HepG2 (cell line): ENCODE measurements around the gene ROMO1. TPM values are rescaled to one million over a fixed set of nuclear protein-coding genes. Genes with fewer than 3 reads are reported as not detected.

Source experiments
- ELF4 ChIP-seq: sonication (generic); formaldehyde crosslinking; IDR thresholded peaks from 2 replicates; pipeline ENCODE4 v1.5.0; 2020; ENCODE audit warnings: missing genetic modification reagents, mild to moderate bottlenecking, moderate library complexity, borderline replicate concordance
- ETV5 ChIP-seq: IDR thresholded peaks from 2 replicates; pipeline ENCODE4 v1.6.1; 2018; ENCODE audit warnings: missing biosample characterization, missing genetic modification reagents, inconsistent platforms, borderline replicate concordance
- GABPA ChIP-seq, 2 experiments: IDR thresholded peaks; 2 replicates each; pipeline ENCODE4 v1.6.1; 2011 to 2016; ENCODE audit warnings: low read depth in 2 of 2, low read length in 1 of 2, missing biosample characterization in 1 of 2, missing genetic modification characterization in 1 of 2
- HMG20B ChIP-seq: conservative IDR thresholded peaks from 2 replicates; pipeline ENCODE4 v1.6.1; 2016; ENCODE audit warnings: missing genetic modification reagents, missing compliant biosample characterization
- HOXA3 ChIP-seq: sonication (generic); formaldehyde crosslinking; IDR thresholded peaks from 2 replicates; pipeline ENCODE4 v1.5.0; 2020; ENCODE audit warnings: missing genetic modification reagents
- KMT2B ChIP-seq: IDR thresholded peaks from 2 replicates; pipeline ENCODE4 v1.6.1; 2016; ENCODE audit warnings: missing genetic modification reagents, missing compliant biosample characterization
- PHB2 ChIP-seq: fragments of 450-650 bp; IDR thresholded peaks from 2 replicates; pipeline ENCODE4 v1.6.1; 2018; ENCODE audit not compliant: partially characterized antibody
- RXRB ChIP-seq: IDR thresholded peaks from 2 replicates; pipeline ENCODE4 v1.6.1; 2016; ENCODE audit warnings: borderline replicate concordance, missing genetic modification reagents, missing compliant biosample characterization
- TOPORS ChIP-seq: sonication (generic); formaldehyde crosslinking; IDR thresholded peaks from 2 replicates; pipeline ENCODE4 v1.8.0; 2023; ENCODE audit warnings: mild to moderate bottlenecking, missing genetic modification reagents
- ZNF230 ChIP-seq: sonication (generic); formaldehyde crosslinking; IDR thresholded peaks from 2 replicates; pipeline ENCODE4 v1.4.0; 2020; ENCODE audit warnings: mild to moderate bottlenecking, missing genetic modification reagents
- ZNF598 ChIP-seq: sonication (generic); formaldehyde crosslinking; IDR thresholded peaks from 2 replicates; pipeline ENCODE4 v1.5.1; 2020; ENCODE audit warnings: mild to moderate bottlenecking, missing genetic modification reagents, borderline replicate concordance
- polyA plus RNA-seq, 8 experiments: library from polyadenylated mRNA; depleted of rRNA in 3 of 8; stranded (reverse) in 7 of 8; unstranded in 1 of 8; fragments of >200 nt; fragmentation: Illumina TruSeq in 4 of 8; extraction: Trizol in 4 of 8; gene quantifications; 2 replicates each; pipeline versions ENCODE4 v1.2.1 to v1.2.3, GENCODE V29; 2011 to 2016; ENCODE audit warnings: low read depth in 4 of 8, missing spikeins in 1 of 8, mixed read lengths in 1 of 8; ENCODE audit not compliant: insufficient read depth in 1 of 8
- total RNA-seq, 5 experiments: library from RNA; depleted of rRNA; stranded (reverse); fragments of >200 nt; fragmentation: Illumina TruSeq; extraction: Trizol; gene quantifications; 2 replicates each; pipeline ENCODE4 v1.2.3, GENCODE V29; 2016; ENCODE audit warnings: low read depth in 1 of 5
- TF ChIP-seq, protein P1 (sequence below): sonication (generic); formaldehyde crosslinking; IDR thresholded peaks from 2 replicates; pipeline ENCODE4 v1.8.1; 2022; ENCODE audit warnings: low read depth, mild to moderate bottlenecking, missing genetic modification reagents
- TF ChIP-seq, protein P2 (sequence below): sonication (generic); formaldehyde crosslinking; IDR thresholded peaks from 2 replicates; pipeline ENCODE4 v1.5.1; 2020; ENCODE audit warnings: mild to moderate bottlenecking, moderate library complexity, missing genetic modification reagents
- TF ChIP-seq, protein P3 (sequence below): sonication (generic); formaldehyde crosslinking; IDR thresholded peaks from 2 replicates; pipeline ENCODE4 v1.4.0; 2020; ENCODE audit warnings: missing genetic modification reagents
- TF ChIP-seq, protein P4 (sequence below): sonication (generic); formaldehyde crosslinking; IDR thresholded peaks from 2 replicates; pipeline ENCODE4 v1.4.0; 2020; ENCODE audit warnings: missing genetic modification reagents
- TF ChIP-seq, protein P5 (sequence below): sonication (generic); formaldehyde crosslinking; IDR thresholded peaks from 2 replicates; pipeline ENCODE4 v1.5.0; 2020; ENCODE audit warnings: missing genetic modification reagents, mild to moderate bottlenecking, borderline replicate concordance

The ROMO1 gene
- total and polyA plus RNA-seq, 2 of the 13 experiments (the other 11 are each of a cell fraction or from before 2014, with no cell fraction given): 636 to 755 TPM

DNA sequence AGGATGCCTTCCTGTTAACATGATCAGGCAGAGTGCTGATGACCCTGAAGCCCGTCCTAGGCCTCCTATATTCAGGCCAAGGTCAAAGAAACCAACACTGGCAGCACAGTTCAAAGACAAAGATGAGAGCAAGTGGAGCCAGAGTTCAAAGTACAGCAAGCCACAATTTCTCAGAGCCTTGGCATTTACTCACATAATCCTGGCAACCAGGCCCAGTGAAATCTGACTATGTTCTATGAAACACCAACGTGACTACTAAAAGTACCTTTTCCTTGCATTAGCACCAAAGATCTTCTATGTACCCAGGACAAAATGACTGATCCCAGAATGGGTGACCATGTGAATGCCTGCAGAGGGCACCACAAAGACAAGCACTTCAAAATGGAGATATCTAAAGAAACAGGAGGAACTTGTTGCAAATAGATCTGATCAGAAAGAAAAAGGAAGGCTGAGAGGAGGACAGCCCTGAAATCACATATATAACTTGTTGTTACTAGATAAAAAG, 3.9 kb upstream of the ROMO1 start (continued):
- TF ChIP-seq, protein P1, sequence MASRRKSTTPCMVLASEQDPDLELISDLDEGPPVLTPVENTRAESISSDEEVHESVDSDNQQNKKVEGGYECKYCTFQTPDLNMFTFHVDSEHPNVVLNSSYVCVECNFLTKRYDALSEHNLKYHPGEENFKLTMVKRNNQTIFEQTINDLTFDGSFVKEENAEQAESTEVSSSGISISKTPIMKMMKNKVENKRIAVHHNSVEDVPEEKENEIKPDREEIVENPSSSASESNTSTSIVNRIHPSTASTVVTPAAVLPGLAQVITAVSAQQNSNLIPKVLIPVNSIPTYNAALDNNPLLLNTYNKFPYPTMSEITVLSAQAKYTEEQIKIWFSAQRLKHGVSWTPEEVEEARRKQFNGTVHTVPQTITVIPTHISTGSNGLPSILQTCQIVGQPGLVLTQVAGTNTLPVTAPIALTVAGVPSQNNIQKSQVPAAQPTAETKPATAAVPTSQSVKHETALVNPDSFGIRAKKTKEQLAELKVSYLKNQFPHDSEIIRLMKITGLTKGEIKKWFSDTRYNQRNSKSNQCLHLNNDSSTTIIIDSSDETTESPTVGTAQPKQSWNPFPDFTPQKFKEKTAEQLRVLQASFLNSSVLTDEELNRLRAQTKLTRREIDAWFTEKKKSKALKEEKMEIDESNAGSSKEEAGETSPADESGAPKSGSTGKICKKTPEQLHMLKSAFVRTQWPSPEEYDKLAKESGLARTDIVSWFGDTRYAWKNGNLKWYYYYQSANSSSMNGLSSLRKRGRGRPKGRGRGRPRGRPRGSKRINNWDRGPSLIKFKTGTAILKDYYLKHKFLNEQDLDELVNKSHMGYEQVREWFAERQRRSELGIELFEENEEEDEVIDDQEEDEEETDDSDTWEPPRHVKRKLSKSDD: 0 out of 2 replicates have a peak, but pooled peaks have one; percentile 23
- TF ChIP-seq TOPORS (0 out of 2 replicates have a peak, but pooled peaks have one; percentile 7), RXRB (CRISPR knock-in tag) (peak; percentile 92), ETV5 (CRISPR knock-in tag) (peak; percentile 40; the same call in 1 of the 2 replicates), HMG20B (no peak; the same call in 1 of the 2 replicates), ELF4 (CRISPR knock-in tag) (no peak), ZNF230 (CRISPR knock-in tag) (no peak), PHB2 (no peak), ZNF598 (no peak), HOXA3 (CRISPR knock-in tag) (peak; percentile 66), GABPA (IDR thresholded peaks at IDR 0.05; ENCODE audit: low read depth, low read length) (no peak), GABPA (CRISPR knock-in tag; IDR thresholded peaks at IDR 0.05; ENCODE audit: low read depth) (peak; percentile 52), KMT2B (CRISPR knock-in tag) (no peak)
- TF ChIP-seq, protein P2, sequence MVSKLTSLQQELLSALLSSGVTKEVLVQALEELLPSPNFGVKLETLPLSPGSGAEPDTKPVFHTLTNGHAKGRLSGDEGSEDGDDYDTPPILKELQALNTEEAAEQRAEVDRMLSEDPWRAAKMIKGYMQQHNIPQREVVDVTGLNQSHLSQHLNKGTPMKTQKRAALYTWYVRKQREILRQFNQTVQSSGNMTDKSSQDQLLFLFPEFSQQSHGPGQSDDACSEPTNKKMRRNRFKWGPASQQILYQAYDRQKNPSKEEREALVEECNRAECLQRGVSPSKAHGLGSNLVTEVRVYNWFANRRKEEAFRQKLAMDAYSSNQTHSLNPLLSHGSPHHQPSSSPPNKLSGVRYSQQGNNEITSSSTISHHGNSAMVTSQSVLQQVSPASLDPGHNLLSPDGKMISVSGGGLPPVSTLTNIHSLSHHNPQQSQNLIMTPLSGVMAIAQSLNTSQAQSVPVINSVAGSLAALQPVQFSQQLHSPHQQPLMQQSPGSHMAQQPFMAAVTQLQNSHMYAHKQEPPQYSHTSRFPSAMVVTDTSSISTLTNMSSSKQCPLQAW: no peak
- TF ChIP-seq, protein P3, sequence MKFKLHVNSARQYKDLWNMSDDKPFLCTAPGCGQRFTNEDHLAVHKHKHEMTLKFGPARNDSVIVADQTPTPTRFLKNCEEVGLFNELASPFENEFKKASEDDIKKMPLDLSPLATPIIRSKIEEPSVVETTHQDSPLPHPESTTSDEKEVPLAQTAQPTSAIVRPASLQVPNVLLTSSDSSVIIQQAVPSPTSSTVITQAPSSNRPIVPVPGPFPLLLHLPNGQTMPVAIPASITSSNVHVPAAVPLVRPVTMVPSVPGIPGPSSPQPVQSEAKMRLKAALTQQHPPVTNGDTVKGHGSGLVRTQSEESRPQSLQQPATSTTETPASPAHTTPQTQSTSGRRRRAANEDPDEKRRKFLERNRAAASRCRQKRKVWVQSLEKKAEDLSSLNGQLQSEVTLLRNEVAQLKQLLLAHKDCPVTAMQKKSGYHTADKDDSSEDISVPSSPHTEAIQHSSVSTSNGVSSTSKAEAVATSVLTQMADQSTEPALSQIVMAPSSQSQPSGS: peak; percentile 65; the same call in 1 of the 2 replicates
- TF ChIP-seq, protein P4, sequence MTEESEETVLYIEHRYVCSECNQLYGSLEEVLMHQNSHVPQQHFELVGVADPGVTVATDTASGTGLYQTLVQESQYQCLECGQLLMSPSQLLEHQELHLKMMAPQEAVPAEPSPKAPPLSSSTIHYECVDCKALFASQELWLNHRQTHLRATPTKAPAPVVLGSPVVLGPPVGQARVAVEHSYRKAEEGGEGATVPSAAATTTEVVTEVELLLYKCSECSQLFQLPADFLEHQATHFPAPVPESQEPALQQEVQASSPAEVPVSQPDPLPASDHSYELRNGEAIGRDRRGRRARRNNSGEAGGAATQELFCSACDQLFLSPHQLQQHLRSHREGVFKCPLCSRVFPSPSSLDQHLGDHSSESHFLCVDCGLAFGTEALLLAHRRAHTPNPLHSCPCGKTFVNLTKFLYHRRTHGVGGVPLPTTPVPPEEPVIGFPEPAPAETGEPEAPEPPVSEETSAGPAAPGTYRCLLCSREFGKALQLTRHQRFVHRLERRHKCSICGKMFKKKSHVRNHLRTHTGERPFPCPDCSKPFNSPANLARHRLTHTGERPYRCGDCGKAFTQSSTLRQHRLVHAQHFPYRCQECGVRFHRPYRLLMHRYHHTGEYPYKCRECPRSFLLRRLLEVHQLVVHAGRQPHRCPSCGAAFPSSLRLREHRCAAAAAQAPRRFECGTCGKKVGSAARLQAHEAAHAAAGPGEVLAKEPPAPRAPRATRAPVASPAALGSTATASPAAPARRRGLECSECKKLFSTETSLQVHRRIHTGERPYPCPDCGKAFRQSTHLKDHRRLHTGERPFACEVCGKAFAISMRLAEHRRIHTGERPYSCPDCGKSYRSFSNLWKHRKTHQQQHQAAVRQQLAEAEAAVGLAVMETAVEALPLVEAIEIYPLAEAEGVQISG (CRISPR knock-in tag): peak; percentile 52; the same call in 1 of the 2 replicates
- TF ChIP-seq, protein P5, sequence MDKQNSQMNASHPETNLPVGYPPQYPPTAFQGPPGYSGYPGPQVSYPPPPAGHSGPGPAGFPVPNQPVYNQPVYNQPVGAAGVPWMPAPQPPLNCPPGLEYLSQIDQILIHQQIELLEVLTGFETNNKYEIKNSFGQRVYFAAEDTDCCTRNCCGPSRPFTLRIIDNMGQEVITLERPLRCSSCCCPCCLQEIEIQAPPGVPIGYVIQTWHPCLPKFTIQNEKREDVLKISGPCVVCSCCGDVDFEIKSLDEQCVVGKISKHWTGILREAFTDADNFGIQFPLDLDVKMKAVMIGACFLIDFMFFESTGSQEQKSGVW: no peak
